NCI-H146 treated with DMSO at 0.1 percent for 48 hours (cell line): ENCODE data around the gene CTAGE15.
"Not testable (repeated sequence)": the region's sequence is repeated elsewhere in the genome, so short reads cannot be mapped to it uniquely, and the experiment has no call there.

Source experiments
- DNase-seq: peaks from one replicate; lab custom pipeline; 2025; ENCODE audit not compliant: unreplicated experiment; lab: John Stamatoyannopoulos, UW

CTAGE15 gene

DNA sequence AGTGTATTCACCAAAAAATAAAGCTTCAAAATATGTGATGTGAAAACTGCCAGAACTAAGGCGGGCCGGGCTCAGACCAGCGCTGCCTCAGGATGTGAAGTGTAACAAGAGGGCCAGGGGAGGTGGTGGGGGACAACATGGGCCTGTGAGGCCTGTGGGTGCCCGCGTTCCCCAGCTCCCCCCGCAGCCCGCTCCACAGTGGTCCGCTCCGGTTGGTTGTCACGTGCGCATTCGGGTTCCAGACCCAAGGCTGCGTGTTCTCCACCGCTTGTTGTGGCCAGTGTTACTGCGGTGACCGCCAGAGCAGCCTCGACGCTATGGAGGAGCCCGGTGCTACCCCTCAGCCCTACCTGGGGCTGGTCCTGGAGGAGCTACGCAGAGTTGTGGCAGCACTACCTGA, at the start of gene CTAGE15:
Gene CTAGE15 (plus strand): TSS at position 301 of the 400 bp plus-strand sequence. CDS start 17 bp downstream, at position 318.
- DNase-seq = not testable (repeated sequence)

GRCh38 chr7:143522309-143522916, 49.2 kb upstream of the CTAGE15 start:
- DNase-seq = not testable (repeated sequence)

GRCh38 chr7:143531169-143531926, 40.3 kb upstream of the CTAGE15 start:
- DNase-seq = not testable (repeated sequence)

GRCh38 chr7:143531932-143532331, 39.7 kb upstream of the CTAGE15 start:
- DNase-seq = not testable (repeated sequence)

GRCh38 chr7:143533213-143533839, 38.3 kb upstream of the CTAGE15 start:
- not testable (repeated sequence) for DNase-seq

DNA sequence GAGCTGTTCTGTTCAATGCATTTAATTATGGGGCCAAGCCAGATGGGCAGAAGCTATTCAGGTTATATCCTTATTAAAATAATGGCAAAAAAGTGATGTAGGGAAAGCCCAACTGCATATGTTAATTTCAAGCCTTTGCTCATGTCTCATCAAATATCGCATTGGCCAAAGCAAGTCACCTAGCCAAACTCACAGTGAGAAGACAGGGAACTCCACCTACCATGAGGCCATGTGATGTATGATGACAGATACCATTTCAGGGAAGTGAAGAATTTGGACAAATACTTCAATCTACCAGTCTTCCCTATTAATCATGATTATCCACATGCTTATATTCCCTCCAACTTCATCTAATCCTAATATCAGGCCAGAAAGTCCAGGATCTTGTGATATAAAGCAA, 35.2 kb upstream of the CTAGE15 start:
- not testable (repeated sequence) for DNase-seq

GRCh38 chr7:143543288-143544038, 28.1 kb upstream of the CTAGE15 start:
- DNase-seq = not testable (repeated sequence)

DNA sequence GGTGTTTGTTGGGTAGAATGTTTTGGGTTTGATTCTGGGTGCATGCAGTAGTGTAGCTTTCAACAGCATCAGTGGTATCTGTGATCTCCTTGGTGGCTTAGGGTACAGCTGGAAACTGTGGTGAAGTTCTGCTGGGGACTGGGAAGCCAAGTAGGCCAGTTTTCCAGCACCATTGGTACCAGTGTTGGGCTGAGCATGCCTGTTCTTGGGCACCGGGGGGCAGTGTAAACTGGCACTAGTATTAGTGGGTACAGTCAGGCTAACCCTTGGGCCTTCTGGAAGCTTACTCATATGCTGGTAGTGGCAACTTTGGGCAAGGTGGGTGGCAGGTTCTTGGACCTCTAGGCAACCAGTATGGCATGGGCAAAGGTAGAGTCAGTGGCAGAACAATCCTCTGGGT, 15.6 kb upstream of the CTAGE15 start:
- not testable (repeated sequence) for DNase-seq

DNA sequence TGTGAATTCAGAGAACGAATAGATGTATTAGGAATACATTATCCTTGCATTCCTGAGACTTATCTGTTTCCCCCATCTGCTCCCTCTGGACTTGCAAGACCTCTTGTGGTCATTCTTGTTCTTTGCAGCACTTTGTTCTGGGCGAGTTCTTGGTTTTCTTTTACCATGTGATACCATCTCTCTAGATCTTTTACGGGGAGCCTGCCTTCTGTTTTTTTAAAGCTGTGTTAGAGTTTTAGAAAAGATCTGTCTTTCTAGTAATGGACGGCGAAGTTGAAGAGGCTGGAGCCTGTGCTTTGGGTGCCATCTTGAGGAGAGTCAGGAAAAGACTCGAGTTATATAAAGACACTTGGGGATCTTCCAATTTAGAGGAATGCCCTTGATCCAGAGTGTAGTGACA, 8.3 kb upstream of the CTAGE15 start:
- not testable (repeated sequence) for DNase-seq

GRCh38 chr7:143566001-143566400, 5.6 kb upstream of the CTAGE15 start:
- not testable (repeated sequence) for DNase-seq

- DNase-seq = not testable (repeated sequence)
These were observed 16.6 kb downstream of the CTAGE15 start for GRCh38 chr7:143588183-143588582.

- DNase-seq = not testable (repeated sequence)
These were observed 18.3 kb downstream of the CTAGE15 start for GRCh38 chr7:143589897-143590296.

- not testable (repeated sequence) for DNase-seq
These were observed 26.5 kb downstream of the CTAGE15 start for GRCh38 chr7:143598086-143598485.

DNA sequence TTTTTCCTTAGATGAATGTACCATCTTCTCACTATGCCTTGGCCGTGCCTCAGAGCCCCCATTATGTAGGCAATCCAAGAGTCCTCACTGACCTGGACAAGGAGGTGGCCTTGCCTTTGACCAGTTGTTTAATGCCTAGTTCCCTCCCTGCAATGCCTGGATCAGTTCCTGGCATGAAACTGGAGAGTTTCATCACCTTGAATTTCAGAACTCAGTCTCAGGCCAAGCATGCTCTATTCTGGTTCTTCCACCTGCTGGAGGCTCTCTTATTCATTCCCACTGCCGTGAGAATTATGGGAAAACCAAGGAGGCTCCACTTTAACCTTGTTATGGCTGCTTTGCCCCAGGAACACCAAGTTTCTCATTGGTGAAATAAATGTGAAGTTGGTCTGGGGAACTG, 31.9 kb downstream of the CTAGE15 start:
- not testable (repeated sequence) for DNase-seq

DNA sequence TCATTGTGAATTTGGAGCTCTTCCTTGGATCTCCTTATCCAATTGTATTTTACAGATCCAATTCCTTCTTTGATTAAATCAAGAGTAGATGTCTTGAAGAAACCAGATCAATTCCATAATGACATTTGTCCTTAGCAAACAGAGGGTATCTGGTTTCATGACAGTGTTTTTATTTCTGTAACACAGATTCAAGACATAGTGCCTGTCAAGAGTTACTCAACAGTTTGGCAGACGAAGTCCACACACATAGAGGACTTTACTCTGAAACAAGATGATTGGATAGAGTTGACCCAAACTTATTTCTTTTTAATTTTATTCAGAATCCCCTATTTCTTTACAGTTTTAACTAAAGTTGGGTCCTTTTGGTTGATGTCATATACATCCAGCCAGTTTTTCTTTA, 34.5 kb downstream of the CTAGE15 start:
- DNase-seq = not testable (repeated sequence)

DNA sequence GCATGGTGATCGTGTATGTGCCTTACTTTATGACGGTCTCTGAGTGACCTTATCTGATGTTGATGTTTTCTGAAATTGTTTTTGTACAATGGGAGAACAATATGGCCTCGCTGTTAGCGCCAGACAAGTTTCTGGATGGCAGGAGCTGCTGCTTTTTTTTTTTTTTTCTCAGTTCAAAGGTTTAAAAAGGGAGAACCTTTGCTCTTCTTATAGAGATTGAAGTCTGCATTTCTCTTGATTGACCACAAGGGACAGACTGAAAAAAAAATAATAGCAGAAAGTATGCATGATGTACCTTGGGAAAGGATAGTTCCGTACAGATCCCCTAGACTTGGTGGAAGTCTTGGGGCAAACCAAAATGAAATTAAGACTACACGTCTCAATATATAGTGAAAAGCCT, 43.9 kb downstream of the CTAGE15 start:
- not testable (repeated sequence) for DNase-seq

DNA sequence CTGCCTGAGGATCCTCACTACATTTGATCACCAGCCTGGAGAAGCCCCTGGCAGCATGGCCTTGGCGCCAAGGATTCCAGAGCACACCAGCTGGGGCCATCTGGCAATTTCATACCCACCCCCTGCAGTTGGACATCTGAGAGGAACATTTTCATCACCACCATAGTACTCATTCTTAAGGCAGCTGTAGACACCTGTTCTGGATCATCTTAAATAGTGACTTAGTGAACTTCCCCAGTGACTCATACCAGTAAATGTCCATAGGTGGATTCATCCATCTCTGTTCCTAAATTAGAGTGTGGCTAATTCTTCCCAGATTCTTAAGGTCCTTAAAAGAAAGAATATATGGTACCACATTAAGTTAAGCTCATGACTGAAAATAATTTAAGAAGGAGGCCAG, 45.6 kb downstream of the CTAGE15 start:
- not testable (repeated sequence) for DNase-seq

DNA sequence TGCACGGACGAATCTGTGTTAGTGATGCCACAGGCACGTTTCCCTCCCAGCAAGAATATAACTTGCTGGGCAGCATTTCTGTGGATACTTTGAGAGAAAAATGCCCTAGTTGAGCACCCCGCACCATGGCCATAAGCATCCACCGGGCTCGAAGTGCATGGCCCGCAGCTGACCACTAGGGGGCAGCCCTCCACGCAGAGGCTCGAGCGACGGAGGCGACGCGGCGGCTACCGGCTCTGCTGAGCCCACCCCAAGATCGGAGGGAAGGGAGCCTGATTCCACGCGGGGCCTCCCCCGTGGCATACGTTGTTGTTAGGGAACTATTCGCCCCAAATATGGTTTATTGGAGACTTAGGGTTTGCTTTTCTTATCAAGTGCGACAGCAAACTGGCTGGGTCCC, 48.5 kb downstream of the CTAGE15 start:
- not testable (repeated sequence) for DNase-seq

GRCh38 chr7:143620646-143621045, 49.0 kb downstream of the CTAGE15 start, which contains the start of gene TCAF2:
TSS of gene TCAF2 (plus strand) at chr7:143620974.
- not testable (repeated sequence) for DNase-seq

- not testable (repeated sequence) for DNase-seq
These were observed 49.6 kb downstream of the CTAGE15 start for GRCh38 chr7:143621175-143621574.

- DNase-seq = not testable (repeated sequence)
These were observed 50.5 kb downstream of the CTAGE15 start for GRCh38 chr7:143622130-143622529.
